OCI-LY7 (cell line): ENCODE results near the gene CSRP3. TPM values are rescaled to one million over a fixed set of nuclear protein-coding genes. Genes with fewer than 3 reads are reported as not detected.

Experiments used
- BruUV-seq: library from RNA; stranded (reverse); fragments of 400-500 nt; replicated peaks from 2 replicates; lab custom pipeline; 2021; lab: Mats Ljungman, UMichigan
- CTCF ChIA-PET: fragments of 300-600 bp; sonication (Branson Sonifier 250); formaldehyde crosslinking; loops from one replicate; lab custom pipeline; 2022; ENCODE audit warnings: antibody characterized with exemption; ENCODE audit not compliant: unreplicated experiment; lab: Charles Lee
- POLR2A ChIA-PET: fragments of 300-600 bp; sonication (Branson Sonifier 250); formaldehyde crosslinking; loops from one replicate; lab custom pipeline; 2022; ENCODE audit warnings: antibody characterized with exemption; lab: Charles Lee
- DNase-seq: peaks from one replicate; pipeline ENCODE4 v3.0.0-alpha.2; 2015; ENCODE audit warnings: low spot score
- H2AFZ ChIP-seq: fragments of 200-600 bp; sonication (generic), shearing (Covaris generic); 2 replicates; pipeline ENCODE4 v1.6.1; 2014; ENCODE audit warnings: mild to moderate bottlenecking, antibody characterized with exemption, low read length, moderate library complexity
- H3K27ac ChIP-seq: fragments of 200-600 bp; sonication (generic); 2 replicates; pipeline ENCODE4 v1.5.1; 2014; ENCODE audit warnings: mixed run types, low read depth, mild to moderate bottlenecking, moderate library complexity, low read length, inconsistent platforms; ENCODE audit not compliant: poor library complexity, severe bottlenecking
- H3K36me3 ChIP-seq: fragments of 200-600 bp; sonication (generic); 2 replicates; pipeline ENCODE4 v1.6.1; 2014; ENCODE audit warnings: mild to moderate bottlenecking, antibody characterized with exemption, low read length, moderate library complexity, mixed read lengths; ENCODE audit not compliant: insufficient read depth
- H3K4me1 ChIP-seq: fragments of 200-600 bp; sonication (generic); 2 replicates; pipeline ENCODE4 v1.5.1; 2014; ENCODE audit warnings: mild to moderate bottlenecking, low read length; ENCODE audit not compliant: insufficient read depth, poor library complexity, severe bottlenecking
- H3K4me2 ChIP-seq: fragments of 200-600 bp; sonication (generic); 2 replicates; pipeline ENCODE4 v1.6.1; 2014; ENCODE audit warnings: mild to moderate bottlenecking, low read length
- H3K4me3 ChIP-seq: fragments of 200-600 bp; sonication (generic); 2 replicates; pipeline ENCODE4 v1.5.1; 2014; ENCODE audit warnings: mild to moderate bottlenecking, low read depth, low read length; ENCODE audit not compliant: poor library complexity, severe bottlenecking
- H3K79me2 ChIP-seq: fragments of 200-600 bp; sonication (generic); 2 replicates; pipeline ENCODE4 v1.6.1; 2016; ENCODE audit warnings: low read depth, mild to moderate bottlenecking, low read length, moderate library complexity, mixed read lengths; ENCODE audit not compliant: insufficient read depth
- H3K9me2 ChIP-seq: fragments of 200-600 bp; sonication (generic); 2 replicates; pipeline ENCODE4 v1.6.1; 2016; ENCODE audit warnings: mild to moderate bottlenecking, low read length, mixed read lengths; ENCODE audit not compliant: insufficient read depth
- H3K9me3 ChIP-seq: fragments of 200-600 bp; sonication (generic); 2 replicates; pipeline ENCODE4 v1.6.1; 2014; ENCODE audit warnings: mild to moderate bottlenecking, mixed run types, low read length, mixed read lengths
- H4K20me1 ChIP-seq: fragments of 200-600 bp; sonication (generic); 2 replicates; pipeline ENCODE4 v1.6.1; 2014; ENCODE audit warnings: mild to moderate bottlenecking, antibody characterized with exemption, low read length, moderate library complexity, mixed read lengths; ENCODE audit not compliant: insufficient read depth
- CTCF ChIP-seq: fragments of 200-600 bp; sonication (generic); conservative IDR thresholded peaks from 2 replicates; pipeline ENCODE4 v1.5.1; 2014; ENCODE audit warnings: mild to moderate bottlenecking, antibody characterized with exemption, low read length, moderate library complexity, mixed read lengths
- EZH2phosphoT487 ChIP-seq: fragments of 200-600 bp; sonication (generic); IDR thresholded peaks from 2 replicates; pipeline ENCODE4 v1.6.1; 2018; ENCODE audit warnings: low read depth, borderline replicate concordance, mild to moderate bottlenecking, mixed run types, antibody characterized with exemption, low read length, moderate library complexity, mixed read lengths
- intact Hi-C: fragments of 100-400 bp; cut with micrococcal nuclease; formaldehyde crosslinking; loops from one replicate; pipeline ENCODE4 v1.10.0; 2022; ENCODE audit not compliant: unreplicated experiment
- total RNA-seq, 2 experiments: library from RNA; depleted of rRNA in 1 of 2; stranded (reverse); fragments of >200 nt in 1 of 2; shearing (Covaris generic) in 1 of 2; gene quantifications; 2 replicates each; pipeline ENCODE4 v1.2.3, GENCODE V29; 2014 to 2022

CSRP3 gene
- total RNA-seq, 2 experiments from 2014 or later: not detected

- Histone ChIP-seq H3K79me2 (no peaks in the 10 kb centered on the region), H3K4me3 (no peak overlapping the region), H3K4me1 (no peaks in the 10 kb centered on the region), H3K4me2 (no peak overlapping the region), H3K36me3 (no peaks in the 10 kb centered on the region), H3K9me3 (no peaks in the 10 kb centered on the region), H3K27ac (no peak overlapping the region), H3K9me2 (no peaks in the 10 kb centered on the region), H2AFZ (no peak overlapping the region), H4K20me1 (no peaks in the 10 kb centered on the region)
- TF ChIP-seq CTCF: no peak
- no peak for TF ChIP-seq EZH2phosphoT487
- intact Hi-C loops: no loop called here
- POLR2A ChIA-PET: no interaction called here
- CTCF ChIA-PET: interaction anchor here (0.5 kb wide), 1 partner anchor 158 kb away, joined by 3 read pairs; no protein-coding TSS in a partner anchor
- DNase-seq: no peak
- BruUV-seq: no TSS peak
Measured at GRCh38 chr11:19191530-19192169, 10.1 kb downstream of the CSRP3 start.

- Histone ChIP-seq H3K27ac (no peak overlapping the region), H3K4me2 (no peak overlapping the region), H4K20me1 (no peaks in the 10 kb centered on the region), H3K9me3 (no peaks in the 10 kb centered on the region), H3K4me1 (no peaks in the 10 kb centered on the region), H3K79me2 (no peaks in the 10 kb centered on the region), H3K9me2 (no peaks in the 10 kb centered on the region), H3K36me3 (no peaks in the 10 kb centered on the region), H3K4me3 (no peak overlapping the region), H2AFZ (no peak overlapping the region)
- intact Hi-C loops: no loop called here
- POLR2A ChIA-PET: no interaction called here
- TF ChIP-seq CTCF (no peak), EZH2phosphoT487 (no peak)
- CTCF ChIA-PET: no interaction called here
- DNase-seq: no peak
- no TSS peak for BruUV-seq
Measured at GRCh38 chr11:19187833-19188258, 13.9 kb downstream of the CSRP3 start.

- DNase-seq: no peak
- no TSS peak for BruUV-seq
- Histone ChIP-seq H3K27ac (no peak overlapping the region), H2AFZ (no peak overlapping the region), H4K20me1 (no peaks in the 10 kb centered on the region), H3K79me2 (no peaks in the 10 kb centered on the region), H3K4me3 (no peak overlapping the region), H3K36me3 (no peaks in the 10 kb centered on the region), H3K4me2 (no peak overlapping the region), H3K9me2 (no peaks in the 10 kb centered on the region), H3K9me3 (no peaks in the 10 kb centered on the region), H3K4me1 (no peaks in the 10 kb centered on the region)
- ChIA-PET POLR2A (no interaction called here), CTCF (no interaction called here)
- intact Hi-C loops: no loop called here
- TF ChIP-seq CTCF (no peak), EZH2phosphoT487 (no peak)
Measured at GRCh38 chr11:19187114-19187832, 14.5 kb downstream of the CSRP3 start.
